ENCODE data around the gene DNAJC21.

DNA sequence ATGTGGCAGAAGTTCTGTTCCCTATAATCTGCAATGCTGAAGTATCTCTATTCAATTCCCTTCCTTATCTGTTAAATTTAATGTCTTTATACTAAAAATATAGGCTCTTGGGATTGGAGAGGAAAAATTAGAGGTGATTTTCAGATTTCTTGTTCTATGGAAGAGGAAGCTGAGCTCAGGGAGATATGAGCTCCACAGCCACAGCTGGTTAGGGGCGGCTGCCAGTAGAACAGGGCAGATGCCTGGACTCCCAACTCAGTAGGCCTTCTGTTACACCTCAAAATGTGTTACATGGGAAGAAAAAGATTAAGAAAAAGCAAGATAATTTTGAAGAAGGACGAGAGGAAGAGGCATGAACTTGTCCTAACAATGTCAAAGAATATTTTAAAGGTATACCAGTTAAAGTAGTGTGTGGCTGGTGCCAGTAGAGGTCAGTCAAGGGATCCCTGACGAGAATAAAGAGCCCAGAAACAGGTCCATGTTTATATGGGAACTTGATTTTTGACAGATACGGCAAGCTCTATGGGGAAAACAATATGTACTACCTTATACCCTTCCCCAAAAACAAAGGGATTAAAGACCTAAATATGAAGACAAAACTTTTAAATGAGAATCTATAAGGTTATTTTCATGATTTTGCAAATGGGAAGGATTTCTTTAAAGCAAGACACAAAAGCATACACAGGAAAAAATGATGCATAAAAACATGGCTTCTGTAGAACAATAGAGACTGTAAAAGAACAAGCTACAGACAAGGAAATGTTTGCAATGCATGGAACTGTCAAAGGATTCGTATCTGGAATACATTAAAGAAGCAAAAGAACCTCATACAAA lies 28.7 kb downstream of the DNAJC21 start:
- TF ChIP-seq, protein P1, sequence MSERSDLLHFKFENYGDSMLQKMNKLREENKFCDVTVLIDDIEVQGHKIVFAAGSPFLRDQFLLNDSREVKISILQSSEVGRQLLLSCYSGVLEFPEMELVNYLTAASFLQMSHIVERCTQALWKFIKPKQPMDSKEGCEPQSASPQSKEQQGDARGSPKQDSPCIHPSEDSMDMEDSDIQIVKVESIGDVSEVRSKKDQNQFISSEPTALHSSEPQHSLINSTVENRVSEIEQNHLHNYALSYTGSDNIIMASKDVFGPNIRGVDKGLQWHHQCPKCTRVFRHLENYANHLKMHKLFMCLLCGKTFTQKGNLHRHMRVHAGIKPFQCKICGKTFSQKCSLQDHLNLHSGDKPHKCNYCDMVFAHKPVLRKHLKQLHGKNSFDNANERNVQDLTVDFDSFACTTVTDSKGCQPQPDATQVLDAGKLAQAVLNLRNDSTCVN (CRISPR knock-in tag; IDR thresholded peaks at IDR 0.05): no peak
- TF ChIP-seq, protein P2, sequence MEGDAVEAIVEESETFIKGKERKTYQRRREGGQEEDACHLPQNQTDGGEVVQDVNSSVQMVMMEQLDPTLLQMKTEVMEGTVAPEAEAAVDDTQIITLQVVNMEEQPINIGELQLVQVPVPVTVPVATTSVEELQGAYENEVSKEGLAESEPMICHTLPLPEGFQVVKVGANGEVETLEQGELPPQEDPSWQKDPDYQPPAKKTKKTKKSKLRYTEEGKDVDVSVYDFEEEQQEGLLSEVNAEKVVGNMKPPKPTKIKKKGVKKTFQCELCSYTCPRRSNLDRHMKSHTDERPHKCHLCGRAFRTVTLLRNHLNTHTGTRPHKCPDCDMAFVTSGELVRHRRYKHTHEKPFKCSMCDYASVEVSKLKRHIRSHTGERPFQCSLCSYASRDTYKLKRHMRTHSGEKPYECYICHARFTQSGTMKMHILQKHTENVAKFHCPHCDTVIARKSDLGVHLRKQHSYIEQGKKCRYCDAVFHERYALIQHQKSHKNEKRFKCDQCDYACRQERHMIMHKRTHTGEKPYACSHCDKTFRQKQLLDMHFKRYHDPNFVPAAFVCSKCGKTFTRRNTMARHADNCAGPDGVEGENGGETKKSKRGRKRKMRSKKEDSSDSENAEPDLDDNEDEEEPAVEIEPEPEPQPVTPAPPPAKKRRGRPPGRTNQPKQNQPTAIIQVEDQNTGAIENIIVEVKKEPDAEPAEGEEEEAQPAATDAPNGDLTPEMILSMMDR (IDR thresholded peaks at IDR 0.05 in 2 of 3, conservative IDR thresholded peaks at IDR 0.05 in 1 of 3; ENCODE audit: insufficient read depth in 2 of 3, low read depth in 1 of 3, low read length in 3 of 3): peak; percentile 50 to 77 (median 72); a peak in 5 of 6 replicates
- TF ChIP-seq CBFB (CRISPR knock-in tag; IDR thresholded peaks at IDR 0.05) (no peak), HDAC1 (IDR thresholded peaks at IDR 0.05) (no peak), MCM2 (IDR thresholded peaks at IDR 0.05; ENCODE audit: low read depth) (no peak), CHCHD3 (CRISPR knock-in tag; IDR thresholded peaks at IDR 0.05) (no peak), WHSC1 (IDR thresholded peaks at IDR 0.05; ENCODE audit: low read length) (no peak), BRF2 (IDR thresholded peaks at IDR 0.05; ENCODE audit: borderline replicate concordance, insufficient read depth, insufficient read length) (no peak), CBX5 (IDR thresholded peaks at IDR 0.05; ENCODE audit: borderline replicate concordance, low read depth) (no peak)
